Measurements from ENCODE around the gene CABP7.

Gene CABP7

GRCh38 chr22:29722151-29722550 lies 2.3 kb downstream of the CABP7 start:
- 88 to 91% methylated on average over 7 of the region's 7 CpGs for WGBS, 2 experiments

DNA sequence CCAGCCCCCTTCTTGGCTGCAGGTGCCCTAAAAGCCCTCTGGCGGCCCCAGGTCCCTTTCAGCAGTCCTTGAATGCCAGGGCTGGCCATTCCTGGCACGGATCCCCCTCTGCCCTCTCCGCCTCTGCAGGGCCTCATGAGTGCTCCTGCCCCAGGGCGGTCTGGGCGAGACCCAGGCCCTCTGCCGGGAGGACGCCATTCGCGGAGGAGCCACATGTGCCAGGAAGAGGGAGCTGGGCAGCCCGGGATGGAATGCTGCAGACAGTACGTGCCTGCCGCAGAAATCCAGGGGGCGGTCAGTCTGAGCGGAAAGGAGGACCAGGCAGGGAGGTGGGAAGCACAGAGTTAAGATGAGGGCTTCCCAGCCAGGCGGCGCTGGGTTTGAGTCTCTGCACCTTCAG lies 2.8 kb downstream of the CABP7 start:
- 83 to 84% methylated on average over 16 of the region's 16 CpGs for WGBS, 2 experiments
- H3K27me3 ChIP-seq (ENCODE audit: control insufficient read depth, insufficient read depth, low read length, poor library complexity, severe bottlenecking), result peaks cover 42% of the 10 kb centered on the region
- no peaks in the 10 kb centered on the region for H3K36me3 ChIP-seq (ENCODE audit: control insufficient read depth, insufficient read depth, low read length)
- no peaks in the 10 kb centered on the region for H3K9me3 ChIP-seq (ENCODE audit: control insufficient read depth, low read length)
- no peaks in the 10 kb centered on the region for H3K4me1 ChIP-seq (ENCODE audit: control insufficient read depth, insufficient read depth, low read length)
- no peak overlapping the region for H3K27ac ChIP-seq (ENCODE audit: insufficient read depth, low read depth, low read length, poor library complexity, severe bottlenecking)
- no peak overlapping the region for H3K4me3 ChIP-seq (ENCODE audit: insufficient read depth, low read depth, low read length)

More at GRCh38 chr22:29722151-29722550, 2.3 kb downstream of the CABP7 start:
- no peak overlapping the region for H3K4me3 ChIP-seq (ENCODE audit: insufficient read depth, low read depth, low read length)
- H3K9me3 ChIP-seq (ENCODE audit: control insufficient read depth, low read length), result no peaks in the 10 kb centered on the region
- peaks cover 44% of the 10 kb centered on the region for H3K27me3 ChIP-seq (ENCODE audit: control insufficient read depth, insufficient read depth, low read length, poor library complexity, severe bottlenecking)
- H3K36me3 ChIP-seq (ENCODE audit: control insufficient read depth, insufficient read depth, low read length), result no peaks in the 10 kb centered on the region
- no peaks in the 10 kb centered on the region for H3K4me1 ChIP-seq (ENCODE audit: control insufficient read depth, insufficient read depth, low read length)
- H3K27ac ChIP-seq (ENCODE audit: insufficient read depth, low read depth, low read length, poor library complexity, severe bottlenecking), result no peak overlapping the region

DNA sequence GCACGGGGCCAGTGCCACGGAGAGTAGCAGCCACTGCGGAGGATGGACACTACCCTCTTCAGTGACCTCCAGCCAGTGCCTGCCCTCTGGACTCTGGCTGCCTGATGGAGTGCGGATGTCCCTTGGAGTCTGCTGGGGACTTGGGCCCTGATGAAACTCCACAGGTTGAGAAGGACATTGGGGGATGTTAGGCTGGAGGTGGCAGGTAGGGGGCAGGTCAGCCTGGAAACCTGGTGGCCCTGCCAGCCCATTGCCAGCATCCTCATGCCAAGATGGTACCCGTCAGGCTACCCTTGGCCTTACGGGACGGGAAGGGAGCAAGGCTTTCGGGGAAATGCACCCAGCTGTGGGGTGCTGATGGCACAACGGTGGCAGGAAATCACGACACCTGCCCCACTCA lies 4.0 kb downstream of the CABP7 start:
- H3K27ac ChIP-seq (ENCODE audit: insufficient read depth, low read depth, low read length, poor library complexity, severe bottlenecking), result no peak overlapping the region
- H3K9me3 ChIP-seq (ENCODE audit: control insufficient read depth, low read length), result no peaks in the 10 kb centered on the region
- H3K4me1 ChIP-seq (ENCODE audit: control insufficient read depth, insufficient read depth, low read length), result no peaks in the 10 kb centered on the region
- peaks cover 34% of the 10 kb centered on the region for H3K27me3 ChIP-seq (ENCODE audit: control insufficient read depth, insufficient read depth, low read length, poor library complexity, severe bottlenecking)
- no peaks in the 10 kb centered on the region for H3K36me3 ChIP-seq (ENCODE audit: control insufficient read depth, insufficient read depth, low read length)
- WGBS, 2 experiments, result 95% methylated on average over 10 of the region's 10 CpGs
- no peak overlapping the region for H3K4me3 ChIP-seq (ENCODE audit: insufficient read depth, low read depth, low read length)

DNA sequence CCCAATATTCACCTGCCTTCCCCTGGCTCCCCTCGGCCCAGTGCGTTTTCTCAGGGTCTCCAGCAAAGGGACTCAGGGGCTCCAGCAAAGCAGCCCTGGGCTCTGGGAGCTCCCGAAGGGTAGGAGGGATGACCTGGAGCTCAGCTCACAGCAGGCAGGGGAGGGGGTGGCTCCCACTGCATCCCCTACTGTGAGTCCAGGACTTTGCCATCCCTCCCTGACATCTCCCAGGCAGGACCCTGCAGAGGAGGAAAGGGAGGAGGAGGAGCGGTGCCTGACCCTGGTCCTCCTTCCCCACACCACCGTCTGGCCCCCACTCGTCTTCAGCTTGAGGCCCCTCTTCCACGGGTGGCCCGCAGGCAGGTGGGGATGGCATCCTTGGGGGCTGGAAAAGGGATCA lies 5.0 kb downstream of the CABP7 start:
- Histone ChIP-seq H3K9me3 (ENCODE audit: control insufficient read depth, low read length) (no peaks in the 10 kb centered on the region), H3K27ac (ENCODE audit: insufficient read depth, low read depth, low read length, poor library complexity, severe bottlenecking) (no peak overlapping the region), H3K4me1 (ENCODE audit: control insufficient read depth, insufficient read depth, low read length) (no peaks in the 10 kb centered on the region), H3K4me3 (ENCODE audit: insufficient read depth, low read depth, low read length) (no peak overlapping the region), H3K27me3 (ENCODE audit: control insufficient read depth, insufficient read depth, low read length, poor library complexity, severe bottlenecking) (peaks cover 24% of the 10 kb centered on the region), H3K36me3 (ENCODE audit: control insufficient read depth, insufficient read depth, low read length) (no peaks in the 10 kb centered on the region)
- WGBS, 2 experiments, result 79 to 81% methylated on average over 8 of the region's 8 CpGs

GRCh38 chr22:29726106-29726505 lies 6.3 kb downstream of the CABP7 start:
- Histone ChIP-seq H3K4me1 (ENCODE audit: control insufficient read depth, insufficient read depth, low read length) (no peaks in the 10 kb centered on the region), H3K9me3 (ENCODE audit: control insufficient read depth, low read length) (no peaks in the 10 kb centered on the region), H3K4me3 (ENCODE audit: insufficient read depth, low read depth, low read length) (no peak overlapping the region), H3K27me3 (ENCODE audit: control insufficient read depth, insufficient read depth, low read length, poor library complexity, severe bottlenecking) (peaks cover 15% of the 10 kb centered on the region), H3K27ac (ENCODE audit: insufficient read depth, low read depth, low read length, poor library complexity, severe bottlenecking) (no peak overlapping the region), H3K36me3 (ENCODE audit: control insufficient read depth, insufficient read depth, low read length) (no peaks in the 10 kb centered on the region)
- WGBS, 2 experiments, result 92% methylated on average over 7 of the region's 7 CpGs

DNA sequence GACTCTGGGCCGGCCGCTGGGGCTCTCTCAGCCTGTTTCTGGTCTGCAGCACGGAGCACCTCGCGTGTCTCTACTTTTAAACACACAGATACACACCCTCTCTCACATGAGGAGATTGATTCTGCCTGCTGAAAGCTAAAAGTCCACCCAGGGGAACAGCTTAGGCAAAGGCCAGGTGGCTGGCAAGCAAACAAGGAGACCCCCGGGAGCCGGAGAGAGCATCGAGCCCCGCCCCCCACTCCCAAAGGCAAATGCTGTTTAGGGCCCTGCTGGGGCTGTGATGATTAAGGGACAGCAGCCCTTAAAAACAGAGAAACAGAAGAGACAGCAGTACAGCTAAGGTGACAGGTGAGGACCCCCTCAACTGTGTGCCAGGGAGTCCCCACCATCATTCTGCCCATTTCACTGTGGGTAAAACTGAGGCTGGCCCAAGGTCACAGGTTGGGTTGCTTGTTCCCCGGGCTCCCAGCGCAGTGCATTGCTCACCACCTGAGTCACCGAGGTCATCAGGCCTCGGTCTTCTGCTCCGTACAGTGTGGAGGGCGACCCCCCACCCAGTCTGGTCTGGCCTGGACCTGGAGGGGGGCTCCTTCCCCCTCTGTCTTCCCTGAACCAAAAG lies 6.8 kb downstream of the CABP7 start:
- H3K4me1 ChIP-seq (ENCODE audit: control insufficient read depth, insufficient read depth, low read length), result no peaks in the 10 kb centered on the region
- H3K36me3 ChIP-seq (ENCODE audit: control insufficient read depth, insufficient read depth, low read length), result no peaks in the 10 kb centered on the region
- H3K27me3 ChIP-seq (ENCODE audit: control insufficient read depth, insufficient read depth, low read length, poor library complexity, severe bottlenecking), result peaks cover 9% of the 10 kb centered on the region
- no peak overlapping the region for H3K4me3 ChIP-seq (ENCODE audit: insufficient read depth, low read depth, low read length)
- WGBS, 2 experiments, result 50 to 51% methylated on average over 15 of the region's 15 CpGs
- H3K27ac ChIP-seq (ENCODE audit: insufficient read depth, low read depth, low read length, poor library complexity, severe bottlenecking), result no peak overlapping the region
- no peaks in the 10 kb centered on the region for H3K9me3 ChIP-seq (ENCODE audit: control insufficient read depth, low read length)

DNA sequence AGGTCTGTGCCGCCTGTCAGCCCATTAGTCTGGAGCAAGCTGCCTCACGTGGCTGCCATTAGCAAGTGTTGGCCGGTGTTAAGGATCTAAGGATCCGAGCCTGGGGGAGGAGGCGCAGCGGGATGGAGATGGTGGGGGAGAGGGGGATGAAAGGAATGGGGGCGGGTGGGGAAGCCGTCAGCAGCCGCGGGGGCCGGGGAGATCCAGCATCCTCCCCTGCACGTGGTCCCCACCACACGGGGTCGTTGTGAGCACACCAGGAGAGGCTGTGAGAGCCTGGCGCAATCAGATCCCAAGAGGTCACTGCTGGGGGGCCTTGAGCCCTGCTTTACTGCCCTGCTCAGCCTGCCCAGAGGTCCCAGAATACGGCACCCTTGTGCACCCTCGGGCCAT lies 7.3 kb downstream of the CABP7 start:
- H3K9me3 ChIP-seq (ENCODE audit: control insufficient read depth, low read length), result no peaks in the 10 kb centered on the region
- no peak overlapping the region for H3K27ac ChIP-seq (ENCODE audit: insufficient read depth, low read depth, low read length, poor library complexity, severe bottlenecking)
- no peaks in the 10 kb centered on the region for H3K36me3 ChIP-seq (ENCODE audit: control insufficient read depth, insufficient read depth, low read length)
- H3K27me3 ChIP-seq (ENCODE audit: control insufficient read depth, insufficient read depth, low read length, poor library complexity, severe bottlenecking), result peaks cover 4% of the 10 kb centered on the region
- no peak overlapping the region for H3K4me3 ChIP-seq (ENCODE audit: insufficient read depth, low read depth, low read length)
- WGBS, 2 experiments, result 10 to 13% methylated on average over 17 of the region's 17 CpGs
- no peaks in the 10 kb centered on the region for H3K4me1 ChIP-seq (ENCODE audit: control insufficient read depth, insufficient read depth, low read length)

DNA sequence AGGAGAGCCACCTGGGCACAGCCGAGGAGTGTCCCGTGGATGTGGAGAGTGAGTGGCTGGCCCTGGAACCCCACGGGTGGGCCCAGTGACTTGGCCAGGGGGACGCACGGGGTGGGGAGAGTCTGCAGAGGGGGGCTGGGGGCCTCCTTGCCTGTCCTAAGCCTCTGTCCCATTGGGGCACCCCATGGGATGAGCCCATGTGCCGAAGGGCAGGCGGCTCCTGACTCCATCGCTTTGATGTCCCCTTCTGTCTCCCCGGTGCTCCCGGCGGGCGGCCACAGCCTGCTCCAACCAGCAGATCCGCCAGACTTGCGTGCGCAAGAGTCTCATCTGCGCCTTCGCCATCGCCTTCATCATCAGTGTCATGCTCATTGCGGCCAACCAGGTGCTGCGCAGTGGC lies 9.4 kb downstream of the CABP7 start:
- Histone ChIP-seq H3K27me3 (ENCODE audit: control insufficient read depth, insufficient read depth, low read length, poor library complexity, severe bottlenecking) (no peaks in the 10 kb centered on the region), H3K9me3 (ENCODE audit: control insufficient read depth, low read length) (no peaks in the 10 kb centered on the region), H3K36me3 (ENCODE audit: control insufficient read depth, insufficient read depth, low read length) (no peaks in the 10 kb centered on the region), H3K27ac (ENCODE audit: insufficient read depth, low read depth, low read length, poor library complexity, severe bottlenecking) (no peak overlapping the region), H3K4me3 (ENCODE audit: insufficient read depth, low read depth, low read length) (no peak overlapping the region), H3K4me1 (ENCODE audit: control insufficient read depth, insufficient read depth, low read length) (no peaks in the 10 kb centered on the region)
- WGBS, 2 experiments, result 93 to 94% methylated on average over 20 of the region's 20 CpGs

DNA sequence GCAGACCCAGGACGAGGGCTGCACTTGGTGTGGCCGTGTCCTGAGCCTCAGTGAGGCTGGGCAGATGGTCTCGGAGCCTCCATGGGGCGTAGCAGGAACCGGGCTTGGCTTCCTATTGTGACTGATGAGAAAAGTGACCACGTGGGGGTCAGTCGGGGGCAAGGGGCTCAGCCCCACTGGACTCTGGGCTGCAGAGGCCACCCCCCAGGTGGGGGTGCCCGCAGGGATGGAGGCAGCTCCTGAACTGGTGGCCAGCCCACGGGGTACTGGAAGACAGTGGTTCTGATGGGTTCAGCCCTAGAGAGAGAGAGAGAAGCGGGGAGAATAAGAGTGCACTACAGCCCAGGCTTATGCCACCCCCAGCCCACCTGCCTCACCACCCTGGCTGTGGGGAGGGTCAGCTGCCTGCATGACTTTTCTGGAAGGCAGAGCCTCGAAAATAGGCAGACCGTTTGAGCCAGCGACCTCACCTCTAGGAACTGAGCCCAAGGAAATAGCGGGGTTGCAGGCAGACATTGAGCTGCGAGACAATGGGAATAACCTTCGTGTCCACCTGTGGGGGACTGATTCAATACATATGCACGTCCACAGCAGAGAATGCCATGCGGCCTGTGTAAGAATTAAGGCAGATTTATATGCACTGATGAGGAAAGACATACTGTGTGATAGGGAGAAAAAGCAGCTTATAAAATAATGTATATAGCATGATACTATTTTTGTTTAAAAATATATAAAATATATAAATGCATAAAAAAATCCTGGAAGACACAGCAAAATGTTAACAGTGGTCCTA lies 11.5 kb downstream of the CABP7 start:
- Histone ChIP-seq H3K27me3 (ENCODE audit: control insufficient read depth, insufficient read depth, low read length, poor library complexity, severe bottlenecking) (no peaks in the 10 kb centered on the region), H3K9me3 (ENCODE audit: control insufficient read depth, low read length) (no peaks in the 10 kb centered on the region), H3K36me3 (ENCODE audit: control insufficient read depth, insufficient read depth, low read length) (no peaks in the 10 kb centered on the region), H3K4me3 (ENCODE audit: insufficient read depth, low read depth, low read length) (no peak overlapping the region), H3K4me1 (ENCODE audit: control insufficient read depth, insufficient read depth, low read length) (peaks cover 13% of the 10 kb centered on the region), H3K27ac (ENCODE audit: insufficient read depth, low read depth, low read length, poor library complexity, severe bottlenecking) (no peak overlapping the region)
- 90 to 91% methylated on average over 18 of the region's 18 CpGs for WGBS, 2 experiments

GRCh38 chr22:29732883-29733282 lies 13.1 kb downstream of the CABP7 start:
- Histone ChIP-seq H3K36me3 (ENCODE audit: control insufficient read depth, insufficient read depth, low read length) (no peaks in the 10 kb centered on the region), H3K27ac (ENCODE audit: insufficient read depth, low read depth, low read length, poor library complexity, severe bottlenecking) (no peak overlapping the region), H3K27me3 (ENCODE audit: control insufficient read depth, insufficient read depth, low read length, poor library complexity, severe bottlenecking) (no peaks in the 10 kb centered on the region), H3K4me1 (ENCODE audit: control insufficient read depth, insufficient read depth, low read length) (peaks cover 13% of the 10 kb centered on the region), H3K4me3 (ENCODE audit: insufficient read depth, low read depth, low read length) (no peak overlapping the region), H3K9me3 (ENCODE audit: control insufficient read depth, low read length) (no peaks in the 10 kb centered on the region)
- 94% methylated on average over 6 of the region's 6 CpGs for WGBS, 2 experiments
